NCI-H187 (cell line): Measurements from ENCODE around the gene GPSM1.
A peak's percentile ranks its signal among the peaks of the same experiment; 100 is the strongest.
"Not testable (repeated sequence)": the region's sequence is repeated elsewhere in the genome, so short reads cannot be mapped to it uniquely, and the experiment has no call there.

Experiments
- DNase-seq, 2 experiments: peaks; one replicate each; lab custom pipeline; 2025; lab: John Stamatoyannopoulos, UW

GPSM1 gene

GRCh38 chr9:136345281-136346156, 18.2 kb downstream of the GPSM1 start:
- no peak for DNase-seq

- DNase-seq, result no peak
Measured at GRCh38 chr9:136346157-136346481, 18.8 kb downstream of the GPSM1 start.

- DNase-seq, result no peak
Measured at GRCh38 chr9:136346927-136347465, 19.7 kb downstream of the GPSM1 start.

- DNase-seq, result no peak
Measured at GRCh38 chr9:136347472-136348256, 20.3 kb downstream of the GPSM1 start.

GRCh38 chr9:136348691-136349090, 21.4 kb downstream of the GPSM1 start:
- no peak for DNase-seq

GRCh38 chr9:136349546-136349945, 22.2 kb downstream of the GPSM1 start:
- no peak for DNase-seq

- no peak for DNase-seq
Measured at GRCh38 chr9:136351252-136351800, 24.0 kb downstream of the GPSM1 start.

GRCh38 chr9:136351868-136352267, 24.5 kb downstream of the GPSM1 start:
- not testable (repeated sequence) for DNase-seq

- DNase-seq, result peak; percentile 2 to 14
Measured at GRCh38 chr9:136352682-136353081, 25.3 kb downstream of the GPSM1 start.

- DNase-seq, result no peak
Measured at GRCh38 chr9:136353088-136353487, 25.7 kb downstream of the GPSM1 start.

GRCh38 chr9:136353757-136354488, 26.6 kb downstream of the GPSM1 start:
- DNase-seq, result no peak

GRCh38 chr9:136354592-136355085, 27.3 kb downstream of the GPSM1 start:
- no peak for DNase-seq

GRCh38 chr9:136355616-136356557, 28.5 kb downstream of the GPSM1 start:
- DNase-seq, result no peak

- no peak for DNase-seq
Measured at GRCh38 chr9:136357202-136357725, 29.9 kb downstream of the GPSM1 start.

- DNase-seq, result no peak
Measured at GRCh38 chr9:136358016-136358415, 30.7 kb downstream of the GPSM1 start.

- no peak for DNase-seq
Measured at GRCh38 chr9:136358888-136359287, 31.5 kb downstream of the GPSM1 start.

GRCh38 chr9:136359774-136360718, 32.7 kb downstream of the GPSM1 start:
- no peak for DNase-seq

- no peak for DNase-seq
Measured at GRCh38 chr9:136361047-136361753, 33.9 kb downstream of the GPSM1 start.
